Measurements from ENCODE around the gene NFATC1.
A peak's percentile ranks its signal among the peaks of the same experiment; 100 is the strongest.

NFATC1 gene

DNA sequence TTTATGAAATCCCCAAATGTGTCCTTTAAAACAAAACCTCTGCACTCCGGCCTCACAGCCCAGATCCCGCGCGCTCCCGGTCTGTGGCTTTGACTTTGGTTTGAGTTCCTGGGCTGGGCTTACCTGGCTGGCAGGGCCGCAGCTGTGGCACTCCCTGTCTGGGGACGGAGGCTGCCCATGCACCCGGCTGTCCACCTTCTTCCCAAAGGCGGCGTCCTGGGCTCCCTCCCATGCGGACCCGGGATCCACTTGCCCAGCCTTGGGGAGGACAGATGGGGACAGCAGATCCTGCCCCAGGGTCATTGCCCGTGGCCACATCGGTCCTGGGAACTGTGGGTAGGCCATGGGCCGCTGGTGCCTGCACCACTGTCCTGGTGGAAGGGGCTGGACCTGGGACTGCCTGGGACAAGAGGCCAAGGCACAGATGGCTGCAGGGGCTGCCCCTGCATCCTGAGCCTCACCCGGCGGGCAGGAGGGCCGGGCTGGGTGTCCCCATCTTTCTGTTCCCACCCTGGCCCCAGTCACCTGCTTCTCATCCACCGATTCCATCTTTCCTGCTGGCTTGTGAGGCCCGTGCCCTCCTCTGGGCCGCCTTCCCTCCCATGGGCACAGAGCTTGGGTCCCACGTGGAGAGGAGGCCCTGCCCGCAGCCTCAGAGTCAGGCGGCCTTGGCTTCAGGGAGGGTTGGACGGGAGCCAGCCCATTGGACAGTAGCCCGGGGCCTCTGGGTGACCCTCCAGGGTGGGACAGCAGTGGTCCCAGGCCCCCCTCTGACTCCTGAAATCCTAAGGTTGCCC is 27.7 kb downstream of the NFATC1 start:
- no peak for DNase-seq (ENCODE audit: low read depth in 3 of 3)

DNA sequence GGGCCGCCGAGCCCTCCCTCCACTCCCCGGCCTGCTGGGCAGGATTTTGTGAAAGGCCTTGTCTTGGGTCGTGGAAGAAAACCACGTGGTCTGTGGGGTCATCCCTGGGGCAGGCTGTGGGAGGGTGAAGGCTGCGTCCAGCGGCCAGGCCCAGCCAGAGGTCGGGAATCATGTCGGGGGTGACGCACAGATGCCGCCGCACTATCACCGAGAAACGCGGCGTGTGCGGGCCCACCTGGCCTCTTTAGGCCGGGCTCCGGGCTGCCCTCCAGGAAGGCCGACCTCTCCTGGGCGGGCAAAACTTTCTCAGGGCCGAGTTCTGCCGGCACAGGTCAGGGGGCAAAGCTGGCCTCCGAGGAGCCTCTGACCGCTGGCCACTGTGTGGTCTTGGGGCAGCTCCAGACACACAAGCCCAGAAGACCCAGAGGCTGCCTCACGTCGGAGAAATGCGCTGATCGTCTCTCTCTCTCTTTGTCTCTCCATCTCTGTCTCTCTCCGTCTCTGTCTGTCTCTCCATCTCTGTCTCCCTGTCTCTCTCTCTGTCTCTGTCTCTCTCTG is 28.4 kb downstream of the NFATC1 start:
- no peak for DNase-seq (ENCODE audit: low read depth in 3 of 3)

DNA sequence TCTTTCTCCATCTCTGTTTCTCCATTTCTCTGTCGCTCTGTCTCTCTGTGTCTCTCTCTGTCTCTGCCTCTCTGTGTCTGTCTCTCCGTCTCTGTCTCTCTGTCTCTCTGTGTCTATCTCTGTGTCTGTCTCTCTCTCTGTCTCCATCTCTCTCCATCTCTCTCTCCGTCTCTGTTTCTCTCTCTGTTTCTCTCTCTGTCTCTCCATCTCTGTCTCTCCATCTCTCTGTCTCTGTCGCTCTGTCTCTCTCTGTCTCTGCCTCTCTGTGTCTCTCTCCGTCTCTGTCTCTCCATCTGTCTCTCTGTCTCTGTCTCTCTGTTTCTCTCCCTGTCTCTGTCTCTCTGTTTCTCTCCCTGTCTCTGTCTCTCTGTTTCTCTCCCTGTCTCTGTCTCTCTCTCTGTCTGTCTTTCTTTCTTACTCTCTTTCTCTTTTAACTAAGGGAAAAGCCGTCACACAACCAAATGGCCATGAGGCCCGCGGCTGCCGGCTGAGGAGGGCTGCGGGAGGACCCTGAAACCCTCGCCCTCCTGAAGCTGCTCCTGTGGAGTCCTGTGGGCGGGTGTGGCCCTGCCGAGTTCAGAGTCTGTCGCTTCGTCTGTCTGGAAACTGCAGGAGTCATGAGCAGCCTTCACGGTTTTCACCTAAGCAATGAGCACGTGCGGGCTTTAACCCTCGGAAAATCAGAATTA is 29.3 kb downstream of the NFATC1 start:
- no peak for DNase-seq (ENCODE audit: low read depth in 3 of 3)

- no peak for DNase-seq (ENCODE audit: low read depth in 3 of 3)
Measured at GRCh38 chr18:79425569-79425886, 29.8 kb downstream of the NFATC1 start.

DNA sequence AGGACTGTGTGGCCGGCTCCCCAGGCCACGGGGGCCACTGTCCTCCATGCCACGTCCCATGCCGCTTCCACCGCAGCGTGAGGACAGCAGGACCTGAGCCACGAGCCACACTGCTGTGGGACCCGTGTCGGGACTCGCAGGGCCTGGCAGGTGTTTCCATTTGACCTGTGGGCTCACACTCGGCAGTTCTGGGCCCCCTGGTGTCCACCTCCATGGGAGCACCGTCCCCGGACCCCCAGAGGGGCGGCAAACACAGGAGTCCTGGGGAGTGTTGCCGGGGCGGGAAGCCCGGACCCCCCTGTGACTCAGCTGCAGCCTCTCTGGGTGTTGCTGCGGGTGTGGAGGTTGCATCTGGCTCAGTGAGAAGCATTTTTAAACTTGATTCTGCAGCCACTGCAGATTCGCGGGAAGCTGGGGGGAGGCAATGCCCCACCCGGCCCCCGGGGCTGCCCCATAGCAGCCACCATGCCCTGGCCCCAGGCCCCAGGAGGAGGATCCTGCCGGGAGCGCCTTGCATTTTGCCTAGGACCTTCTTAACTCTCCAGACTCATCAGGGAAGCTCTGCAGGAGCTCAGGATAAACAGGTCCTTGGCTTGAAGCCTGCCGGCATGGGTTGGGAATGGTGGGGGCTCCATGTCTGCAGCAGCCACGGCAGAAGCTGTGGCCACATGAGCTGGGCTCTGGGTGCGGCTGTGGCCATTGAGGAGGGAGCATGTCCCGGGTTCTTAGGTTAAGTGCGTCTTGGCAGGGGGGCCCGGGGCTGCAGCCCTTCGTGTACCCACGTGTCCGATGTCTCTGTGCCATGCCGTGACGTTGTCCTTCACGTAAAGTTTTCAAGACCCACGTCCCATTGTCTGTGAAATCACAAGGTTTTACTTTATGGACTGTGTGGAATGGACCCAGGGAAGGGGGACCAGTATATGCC is 30.9 kb downstream of the NFATC1 start:
- no peak for DNase-seq (ENCODE audit: low read depth in 3 of 3)

DNA sequence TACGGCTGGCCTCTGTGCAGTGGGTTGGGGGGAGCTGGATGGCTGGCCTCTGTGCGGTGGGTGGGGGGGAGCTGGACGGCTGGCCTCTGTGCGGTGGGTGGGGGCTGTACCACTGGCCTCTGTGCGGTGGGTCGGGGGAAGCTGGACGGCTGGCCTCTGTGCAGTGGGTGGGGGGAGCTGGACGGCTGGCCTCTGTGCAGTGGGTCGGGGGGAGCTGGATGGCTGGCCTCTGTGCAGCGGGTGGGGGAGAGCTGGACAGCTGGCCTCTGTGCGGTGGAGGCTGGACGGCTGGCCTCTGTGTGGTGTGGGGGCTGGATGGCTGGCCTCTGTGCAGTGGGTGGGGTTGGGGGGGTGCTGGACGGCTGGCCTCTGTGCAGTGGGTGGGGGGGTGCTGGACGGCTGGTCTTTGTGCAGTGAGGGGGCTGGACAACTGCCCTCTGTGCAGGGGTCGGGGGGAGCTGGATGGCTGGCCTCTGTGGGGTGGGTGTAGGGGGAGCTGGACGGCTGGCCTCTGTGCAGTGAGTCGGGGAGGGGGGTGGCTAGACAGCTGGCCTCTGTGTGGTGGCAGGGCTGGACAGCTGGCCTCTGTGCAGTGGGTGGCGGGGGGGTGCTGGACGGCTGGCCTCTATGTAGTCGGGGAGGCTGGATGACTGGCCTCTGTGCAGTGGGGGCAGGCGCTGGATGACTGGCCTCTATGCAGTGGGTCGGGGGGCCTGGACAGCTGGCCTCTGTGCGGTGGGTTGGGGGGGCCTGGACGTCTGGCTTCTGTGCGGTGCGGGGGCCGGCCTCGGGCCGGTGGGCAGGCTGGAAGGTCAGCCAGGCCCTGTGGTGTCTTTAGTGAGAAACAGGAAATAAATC is 31.9 kb downstream of the NFATC1 start:
- no peak for DNase-seq (ENCODE audit: low read depth in 3 of 3)

GRCh38 chr18:79428287-79428686 is 32.6 kb downstream of the NFATC1 start:
- DNase-seq (ENCODE audit: low read depth in 3 of 3) = no peak

DNA sequence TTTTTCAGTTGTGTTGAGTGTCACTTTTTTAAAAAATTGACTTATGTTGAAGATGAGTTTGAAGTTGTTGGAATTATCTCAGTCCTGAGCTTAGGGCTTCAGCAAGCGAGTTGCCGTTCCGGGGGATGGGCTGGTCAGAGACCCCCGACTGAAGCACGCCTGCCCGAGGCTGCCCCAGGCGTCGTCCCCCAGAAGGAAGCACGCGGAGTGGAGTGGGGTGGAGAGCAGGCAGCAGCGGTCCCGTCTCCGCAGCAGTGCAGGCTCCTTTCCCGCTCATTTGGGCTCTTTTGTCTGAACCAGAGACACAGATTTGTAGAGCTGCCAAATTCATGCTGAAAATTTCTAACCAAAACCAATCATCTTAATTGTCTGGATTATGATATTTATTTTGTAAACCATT is 33.7 kb downstream of the NFATC1 start:
- DNase-seq (ENCODE audit: low read depth in 3 of 3) = no peak

- DNase-seq (ENCODE audit: low read depth in 3 of 3) = no peak
Measured at GRCh38 chr18:79429785-79430281, 34.1 kb downstream of the NFATC1 start.

DNA sequence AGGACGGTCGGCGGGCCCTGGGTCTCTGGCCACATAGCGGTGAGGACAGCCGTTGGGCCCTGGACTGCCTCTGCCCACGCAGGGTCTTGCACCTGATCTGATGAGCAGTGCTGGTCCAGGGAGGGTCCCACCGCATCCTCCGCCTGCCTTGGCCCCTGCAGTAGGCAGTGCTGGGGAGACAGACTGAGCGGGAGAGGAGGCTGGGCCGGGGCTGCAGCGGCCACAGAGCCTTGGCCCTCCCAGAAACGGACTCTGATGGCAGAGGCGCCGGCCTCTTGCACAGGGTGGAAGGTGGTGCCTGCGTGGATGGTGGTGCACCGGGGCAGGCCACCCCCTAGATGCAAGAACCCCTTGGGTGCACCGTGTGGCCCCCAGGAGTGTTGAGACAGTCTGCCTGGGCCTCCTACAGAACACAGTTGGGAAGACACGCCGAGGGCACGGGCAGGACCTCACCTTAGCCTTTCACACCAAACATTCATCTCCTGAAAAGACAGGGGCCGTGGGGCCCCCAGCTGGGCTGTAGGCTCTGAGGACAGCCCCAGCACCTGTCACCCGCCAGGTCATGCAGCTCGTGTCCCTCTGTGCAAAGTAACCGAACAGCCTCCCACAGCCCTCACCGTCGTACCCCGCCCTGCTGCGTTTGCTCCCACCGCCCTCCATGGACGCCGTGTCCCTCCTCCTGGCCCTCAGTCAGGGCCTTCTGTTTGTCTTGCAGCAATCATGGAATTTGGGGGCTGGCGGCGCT is 36.8 kb downstream of the NFATC1 start:
- DNase-seq (ENCODE audit: low read depth in 3 of 3) = no peak

GRCh38 chr18:79433431-79433830 is 37.7 kb downstream of the NFATC1 start:
- DNase-seq (ENCODE audit: low read depth in 3 of 3) = no peak

- no peak for DNase-seq (ENCODE audit: low read depth in 3 of 3)
Measured at GRCh38 chr18:79434607-79435401, 39.1 kb downstream of the NFATC1 start.

DNA sequence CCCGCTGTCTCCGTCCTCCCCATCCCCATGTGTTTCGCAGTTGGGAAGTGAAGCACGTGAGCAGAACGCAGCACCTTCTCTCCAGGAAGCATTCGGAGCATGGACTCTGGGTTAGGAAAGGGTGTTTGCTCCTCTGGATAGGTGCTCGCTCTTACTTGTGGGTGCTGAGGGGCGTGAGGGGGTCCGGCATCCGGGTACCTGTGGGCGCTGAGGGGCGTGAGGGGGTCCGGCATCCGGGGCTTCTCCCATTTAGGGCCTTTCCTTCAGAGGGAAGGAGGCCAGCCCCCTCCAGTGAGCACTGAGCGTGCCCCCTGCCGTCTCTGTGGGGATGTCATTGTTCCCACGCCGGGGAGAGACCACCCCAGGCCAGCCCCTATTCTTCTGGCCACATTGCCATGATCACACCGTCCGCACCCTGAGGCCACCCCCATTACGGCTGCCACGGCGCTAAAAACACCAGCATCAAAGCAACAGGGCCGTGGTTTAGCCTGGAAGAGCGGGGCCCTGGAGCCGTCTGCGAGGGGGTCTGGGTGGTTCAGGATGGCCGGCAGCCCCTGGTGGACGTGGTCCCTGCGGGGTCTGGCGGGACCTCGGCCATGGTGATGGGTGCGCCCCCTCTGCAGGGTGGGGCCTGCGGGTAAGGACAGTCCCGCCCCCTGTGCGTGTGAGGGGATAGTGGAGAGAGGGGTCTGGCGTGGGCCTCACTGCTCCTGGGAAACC is 41.0 kb downstream of the NFATC1 start:
- no peak for DNase-seq (ENCODE audit: low read depth in 3 of 3)

DNA sequence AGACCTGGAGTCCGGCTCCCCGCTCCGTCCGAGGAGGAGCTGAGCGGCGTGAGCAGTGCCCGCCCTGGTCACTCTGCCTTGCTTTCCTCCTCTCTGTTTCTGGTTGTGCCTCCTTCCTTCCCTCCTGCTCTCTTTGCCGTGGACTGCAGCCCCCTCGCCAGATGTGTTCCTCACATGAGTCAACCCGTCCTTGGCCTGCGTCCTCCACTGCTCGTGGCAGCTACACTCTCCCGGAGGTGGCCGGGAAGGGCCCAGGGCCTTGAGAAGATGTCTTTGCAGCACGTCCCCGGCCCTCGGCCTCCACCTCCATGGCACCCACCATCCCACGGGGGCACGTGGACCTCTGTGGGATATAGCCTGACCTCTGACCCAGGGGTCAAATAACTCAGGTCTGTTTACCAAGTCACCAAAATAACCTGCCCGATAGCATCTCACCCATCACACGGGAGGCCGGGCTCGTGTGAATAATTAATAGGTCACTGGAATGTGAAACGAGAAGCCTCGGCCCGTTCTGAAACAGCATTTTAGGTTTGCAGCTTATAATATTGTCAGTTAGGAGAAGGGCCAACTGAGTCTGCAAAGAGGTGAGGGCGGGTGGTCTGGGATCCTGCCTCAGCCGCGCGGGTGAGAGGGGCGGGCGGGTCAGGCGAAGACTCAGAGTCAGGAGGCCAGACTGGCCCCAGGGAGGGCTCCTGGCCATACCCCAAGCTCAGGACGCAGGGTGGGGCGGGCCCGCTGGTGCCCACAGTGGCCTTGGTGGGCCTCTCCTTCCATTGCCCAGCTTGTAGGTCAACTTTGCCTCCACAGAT is 42.6 kb downstream of the NFATC1 start:
- DNase-seq (ENCODE audit: low read depth in 3 of 3) = no peak

DNA sequence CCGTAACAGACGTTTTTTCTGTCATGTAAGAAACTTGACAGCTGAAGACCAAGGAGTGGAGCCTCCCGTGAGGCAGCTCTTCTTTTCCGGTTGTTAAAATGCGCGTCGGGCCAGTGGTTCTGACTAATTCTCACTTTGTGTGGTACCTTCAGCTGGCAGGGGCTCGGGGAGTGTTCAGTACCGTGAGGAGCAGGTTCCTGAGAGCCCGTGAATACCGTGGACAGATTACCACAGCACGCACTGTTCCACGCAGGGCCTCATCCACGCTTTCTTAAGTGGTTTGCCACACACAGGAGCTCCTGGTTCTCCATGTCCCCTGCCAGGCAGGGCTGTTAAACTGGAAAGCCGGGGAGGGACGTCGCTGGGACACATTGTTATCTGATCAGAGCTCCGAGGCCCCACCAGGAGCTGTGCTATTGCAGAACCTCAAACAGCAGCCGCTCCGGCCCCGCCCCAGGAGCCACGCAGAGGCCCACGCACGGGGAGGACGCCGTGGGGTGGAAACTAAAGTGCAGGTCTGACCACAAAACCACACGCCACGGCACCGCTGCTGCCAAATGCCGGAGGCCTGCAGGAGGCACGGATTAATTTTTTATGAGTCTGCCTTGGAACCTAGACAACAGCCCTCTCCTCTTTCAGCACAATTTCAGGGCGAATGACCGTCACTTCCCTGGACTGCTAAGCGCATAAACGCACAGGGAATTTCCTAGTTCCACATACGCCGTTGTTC is 43.3 kb downstream of the NFATC1 start:
- peak in 2 of 3 experiments; percentile 23 to 26 for DNase-seq (ENCODE audit: low read depth in 3 of 3)

GRCh38 chr18:79439628-79440023 is 43.9 kb downstream of the NFATC1 start:
- no peak for DNase-seq (ENCODE audit: low read depth in 3 of 3)

Measured in stimulated activated CD4-positive, alpha-beta T cell treated with anti-CD3 and anti-CD28 coated beads, TNF-alpha, amount 100 ng/mL, for 4 hours (primary cell).